Suprapubic skin (tissue), 3 donors: ENCODE data around the gene LGALS9C.
"Not testable (repeated sequence)": the region's sequence is repeated elsewhere in the genome, so short reads cannot be mapped to it uniquely, and the experiment has no call there.

Source experiments
- CTCF ChIP-seq, 2 donors: fragments of 200-600 bp in 1 of 2; fragments of 450-650 bp in 1 of 2; sonication (generic) in 1 of 2; IDR thresholded peaks; one replicate each; pipeline ENCODE4 v1.5.1; 2016 to 2019; ENCODE audit warnings: antibody characterized with exemption in 2 of 2, mild to moderate bottlenecking in 1 of 2, moderate library complexity in 1 of 2
- EP300 ChIP-seq: sonication (generic); formaldehyde crosslinking; IDR thresholded peaks from one replicate; pipeline ENCODE4 v1.6.1; 2017; ENCODE audit warnings: antibody characterized with exemption
- POLR2A ChIP-seq, 2 donors: fragments of 450-650 bp; IDR thresholded peaks; one replicate each; pipeline ENCODE4 v1.6.1; 2017; ENCODE audit warnings: antibody characterized with exemption in 2 of 2, mild to moderate bottlenecking in 2 of 2, moderate library complexity in 2 of 2

GRCh38 chr17:18478977-18479595 lies 2.5 kb downstream of the LGALS9C start:
- not testable (repeated sequence) for TF ChIP-seq CTCF (IDR thresholded peaks at IDR 0.05); POLR2A (IDR thresholded peaks at IDR 0.05); EP300
